IgD-negative memory B cell (primary cell): ENCODE results near the gene PARP6. TPM values are rescaled to one million over a fixed set of nuclear protein-coding genes. Genes with fewer than 3 reads are reported as not detected.

ENCODE experiments used
- H3K27ac Mint-ChIP-seq, 3 donors: one replicate each; pipeline ENCODE4 v1.8.0; 2020 to 2022; ENCODE audit warnings: mild to moderate bottlenecking in 3 of 3, mixed read lengths in 3 of 3, moderate library complexity in 1 of 3
- H3K27me3 Mint-ChIP-seq: one replicate; pipeline ENCODE4 v1.8.0; 2021; ENCODE audit warnings: mixed read lengths
- H3K36me3 Mint-ChIP-seq: one replicate; pipeline ENCODE4 v1.8.0; 2020; ENCODE audit warnings: mild to moderate bottlenecking, mixed read lengths
- H3K4me1 Mint-ChIP-seq, 3 donors: one replicate each; pipeline ENCODE4 v1.8.0; 2020 to 2022; ENCODE audit warnings: mixed read lengths in 3 of 3, mild to moderate bottlenecking in 1 of 3
- H3K4me3 Mint-ChIP-seq, 4 donors: one replicate each; pipeline ENCODE4 v1.8.0; 2020 to 2022; ENCODE audit warnings: mild to moderate bottlenecking in 4 of 4, mixed read lengths in 4 of 4, moderate library complexity in 3 of 4
- H3K9me3 Mint-ChIP-seq, 3 donors: one replicate each; pipeline ENCODE4 v1.8.0; 2020 to 2021; ENCODE audit warnings: mixed read lengths in 3 of 3, mild to moderate bottlenecking in 1 of 3
- polyA plus RNA-seq: library from polyadenylated mRNA; unstranded; fragments of 300-500 nt; fragmentation: Illumina TruSeq; gene quantifications from one replicate; pipeline ENCODE4 v1.2.3, GENCODE V29; 2021

Gene PARP6
- 34.4 TPM for polyA plus RNA-seq

- Mint-ChIP-seq H3K27me3 (no peaks in the 10 kb centered on the region), H3K9me3 (no peaks in the 10 kb centered on the region), H3K4me1 (peaks cover 23 to 34% (median 30%) of the 10 kb centered on the region in 3 donors), H3K4me3 (peak within 1 kb of the TSS; percentile 86 to 97 (median 92)), H3K27ac (peak within 1 kb of the TSS; percentile 87 to 97 (median 92)), H3K36me3 (no peaks in the 10 kb centered on the region)
These were observed at the start of gene PARP6 for GRCh38 chr15:72272213-72272996. Gene PARP6 (minus strand): TSS chr15:72272554. CDS start chr15:72267477, 5,077 bp downstream.

- peak within 1 kb of the TSS; percentile 81 to 99 (median 96) for H3K27ac Mint-ChIP-seq
- H3K9me3 Mint-ChIP-seq: peaks cover 0 to 7% (median 3%) of the 10 kb centered on the region in 3 donors
- peaks cover 14 to 18% (median 16%) of the 10 kb centered on the region in 3 donors for H3K4me1 Mint-ChIP-seq
- peaks cover 6% of the 10 kb centered on the region for H3K36me3 Mint-ChIP-seq
- H3K4me3 Mint-ChIP-seq: peak within 1 kb of the TSS; percentile 70 to 94 (median 90)
- H3K27me3 Mint-ChIP-seq: peaks cover 4% of the 10 kb centered on the region
These were observed 47.8 kb upstream of the PARP6 start, which contains the start of gene CELF6 for GRCh38 chr15:72319985-72320671. Gene CELF6 (minus strand): TSS chr15:72320157. CDS start chr15:72319874, 283 bp downstream.

- peak overlapping the region; percentile 44 to 90 (median 81) for H3K27ac Mint-ChIP-seq
- peaks cover 4% of the 10 kb centered on the region for H3K27me3 Mint-ChIP-seq
- H3K36me3 Mint-ChIP-seq: peaks cover 5% of the 10 kb centered on the region
- peaks cover 14 to 18% (median 16%) of the 10 kb centered on the region in 3 donors for H3K4me1 Mint-ChIP-seq
- H3K4me3 Mint-ChIP-seq: peak overlapping the region; percentile 70 to 94 (median 74)
- H3K9me3 Mint-ChIP-seq: peaks cover 0 to 6% (median 3%) of the 10 kb centered on the region in 3 donors
These were observed 47.1 kb upstream of the PARP6 start for GRCh38 chr15:72319360-72319984.

- Mint-ChIP-seq H3K27me3 (peaks cover 4% of the 10 kb centered on the region), H3K4me3 (peak overlapping the region; percentile 18 to 94 (median 72)), H3K4me1 (peaks cover 14 to 18% (median 16%) of the 10 kb centered on the region in 3 donors), H3K9me3 (peaks cover 0 to 1% (median 0%) of the 10 kb centered on the region in 3 donors), H3K27ac (peak overlapping the region; percentile 59 to 90 (median 63)), H3K36me3 (peaks cover 3% of the 10 kb centered on the region)
These were observed 46.1 kb upstream of the PARP6 start for GRCh38 chr15:72318408-72318942.

- Mint-ChIP-seq H3K27me3 (peaks cover 2% of the 10 kb centered on the region), H3K4me1 (peaks cover 11 to 16% (median 14%) of the 10 kb centered on the region in 3 donors), H3K9me3 (no peaks in the 10 kb centered on the region), H3K36me3 (peaks cover 4% of the 10 kb centered on the region), H3K4me3 (no peak overlapping the region), H3K27ac (no peak overlapping the region)
These were observed 43.5 kb upstream of the PARP6 start for GRCh38 chr15:72315706-72316370.

GRCh38 chr15:72313881-72314280 lies 41.5 kb upstream of the PARP6 start:
- no peak overlapping the region for H3K27ac Mint-ChIP-seq
- H3K4me1 Mint-ChIP-seq: peaks cover 5 to 6% (median 5%) of the 10 kb centered on the region in 3 donors
- no peak overlapping the region for H3K4me3 Mint-ChIP-seq
- H3K9me3 Mint-ChIP-seq: no peaks in the 10 kb centered on the region
- H3K36me3 Mint-ChIP-seq: peaks cover 11% of the 10 kb centered on the region
- H3K27me3 Mint-ChIP-seq: peaks cover 1% of the 10 kb centered on the region

- Mint-ChIP-seq H3K9me3 (no peaks in the 10 kb centered on the region), H3K36me3 (peaks cover 11% of the 10 kb centered on the region), H3K4me3 (no peak overlapping the region), H3K27me3 (no peaks in the 10 kb centered on the region), H3K27ac (no peak overlapping the region), H3K4me1 (peaks cover 1 to 5% (median 1%) of the 10 kb centered on the region in 3 donors)
These were observed 41.1 kb upstream of the PARP6 start for GRCh38 chr15:72313448-72313840.

- H3K4me1 Mint-ChIP-seq: peaks cover 0 to 3% (median 0%) of the 10 kb centered on the region in 3 donors
- H3K27ac Mint-ChIP-seq: peak overlapping the region in 1 of 3 donors; percentile 3
- peaks cover 11% of the 10 kb centered on the region for H3K36me3 Mint-ChIP-seq
- H3K27me3 Mint-ChIP-seq: no peaks in the 10 kb centered on the region
- no peaks in the 10 kb centered on the region for H3K9me3 Mint-ChIP-seq
- H3K4me3 Mint-ChIP-seq: no peak overlapping the region
These were observed 40.5 kb upstream of the PARP6 start for GRCh38 chr15:72312605-72313447.

- H3K27me3 Mint-ChIP-seq: peaks cover 3% of the 10 kb centered on the region
- H3K27ac Mint-ChIP-seq: no peak overlapping the region
- no peak overlapping the region for H3K4me3 Mint-ChIP-seq
- H3K4me1 Mint-ChIP-seq: peaks cover 0 to 3% (median 0%) of the 10 kb centered on the region in 3 donors
- peaks cover 10% of the 10 kb centered on the region for H3K36me3 Mint-ChIP-seq
- H3K9me3 Mint-ChIP-seq: no peaks in the 10 kb centered on the region
These were observed 34.7 kb upstream of the PARP6 start for GRCh38 chr15:72307026-72307425.

- Mint-ChIP-seq H3K9me3 (no peaks in the 10 kb centered on the region), H3K27ac (peak overlapping the region in 1 of 3 donors; percentile 40), H3K4me1 (peaks cover 0 to 3% (median 0%) of the 10 kb centered on the region in 3 donors), H3K4me3 (peak overlapping the region in 1 of 4 donors; percentile 17), H3K27me3 (peaks cover 3% of the 10 kb centered on the region), H3K36me3 (peaks cover 10% of the 10 kb centered on the region)
These were observed 33.9 kb upstream of the PARP6 start for GRCh38 chr15:72306211-72306785.

- Mint-ChIP-seq H3K36me3 (peaks cover 6% of the 10 kb centered on the region), H3K9me3 (no peaks in the 10 kb centered on the region), H3K27me3 (peaks cover 3% of the 10 kb centered on the region), H3K27ac (no peak overlapping the region), H3K4me1 (peaks cover 0 to 3% (median 0%) of the 10 kb centered on the region in 3 donors), H3K4me3 (no peak overlapping the region)
These were observed 32.2 kb upstream of the PARP6 start for GRCh38 chr15:72304596-72304995.

- Mint-ChIP-seq H3K36me3 (peaks cover 2% of the 10 kb centered on the region), H3K27me3 (peaks cover 3% of the 10 kb centered on the region), H3K9me3 (no peaks in the 10 kb centered on the region), H3K4me1 (peaks cover 0 to 3% (median 0%) of the 10 kb centered on the region in 3 donors), H3K4me3 (no peak overlapping the region), H3K27ac (peak overlapping the region in 1 of 3 donors; percentile 85)
These were observed 30.6 kb upstream of the PARP6 start for GRCh38 chr15:72302955-72303354.

GRCh38 chr15:72289597-72290325 lies 17.4 kb upstream of the PARP6 start:
- Mint-ChIP-seq H3K4me1 (no peaks in the 10 kb centered on the region), H3K9me3 (no peaks in the 10 kb centered on the region), H3K27ac (no peak overlapping the region), H3K36me3 (peaks cover 2% of the 10 kb centered on the region), H3K27me3 (no peaks in the 10 kb centered on the region), H3K4me3 (no peak overlapping the region)
